CD4-positive, alpha-beta T cell treated with Interleukin-17A for 1 hour (primary cell): Measurements from ENCODE around the gene CBARP.

ENCODE experiments used
- DNase-seq: peaks from one replicate; pipeline ENCODE4 v3.0.0-alpha.2; 2020

CBARP gene

DNA sequence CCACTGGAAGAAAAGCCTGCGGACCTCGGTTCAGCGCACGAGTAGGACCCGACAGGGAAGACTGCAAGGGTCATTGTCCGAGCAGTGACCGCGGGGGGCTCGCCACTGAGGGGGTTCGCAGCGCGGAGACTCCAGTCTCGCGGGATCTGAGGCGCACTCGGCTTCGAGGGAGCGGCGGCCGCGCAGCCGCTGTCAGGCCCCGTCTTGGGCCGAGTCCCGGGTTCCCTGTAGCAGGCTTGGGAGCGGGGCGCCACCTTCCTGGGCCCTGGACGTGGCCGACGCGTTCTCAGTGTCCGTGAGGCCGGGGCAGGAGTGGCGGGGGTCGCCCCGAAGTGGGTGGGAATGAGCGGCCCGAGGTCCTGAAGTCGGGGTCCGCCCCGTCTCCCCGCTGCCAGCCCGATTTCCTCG is 37.1 kb upstream of the CBARP start:
- DNase-seq: no peak

DNA sequence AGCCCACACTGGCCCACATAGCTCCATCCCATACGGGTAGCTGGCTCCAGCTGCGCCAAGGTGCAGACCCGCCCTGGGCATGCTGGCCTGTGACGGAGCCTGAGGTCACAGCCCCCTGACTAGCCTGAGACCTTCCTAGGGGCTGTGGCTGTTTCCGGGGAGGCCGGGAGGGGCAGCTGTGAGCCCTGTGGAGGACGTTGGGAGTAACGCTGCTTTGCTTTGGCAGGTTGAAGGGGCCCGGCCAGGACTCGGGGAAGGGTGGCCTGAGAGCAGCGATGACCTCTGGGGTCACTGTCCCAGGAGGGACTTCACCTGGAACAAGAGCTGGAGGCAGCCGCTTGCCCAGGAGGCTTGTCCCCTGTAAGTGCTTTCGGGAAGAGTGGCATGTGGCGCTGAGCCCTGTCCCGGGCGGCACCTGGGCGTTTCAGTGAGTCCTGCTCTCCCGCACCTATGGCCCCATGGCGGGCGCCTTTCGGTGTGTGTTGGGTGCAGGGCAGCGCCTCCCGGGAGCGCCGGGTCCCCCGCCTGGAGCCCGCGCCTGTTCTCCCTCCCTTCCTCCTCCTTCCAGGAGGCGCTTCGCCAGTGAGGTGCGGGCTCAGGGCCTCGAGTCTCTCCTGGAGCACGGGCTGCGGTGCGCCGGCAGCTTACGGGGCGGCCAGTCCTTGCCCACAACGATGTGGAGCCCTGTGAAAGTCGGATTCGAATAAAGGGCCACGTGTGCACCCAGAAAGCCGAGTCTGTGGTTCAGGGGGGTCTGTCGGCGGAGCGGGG is 36.5 kb upstream of the CBARP start:
- no peak for DNase-seq

DNA sequence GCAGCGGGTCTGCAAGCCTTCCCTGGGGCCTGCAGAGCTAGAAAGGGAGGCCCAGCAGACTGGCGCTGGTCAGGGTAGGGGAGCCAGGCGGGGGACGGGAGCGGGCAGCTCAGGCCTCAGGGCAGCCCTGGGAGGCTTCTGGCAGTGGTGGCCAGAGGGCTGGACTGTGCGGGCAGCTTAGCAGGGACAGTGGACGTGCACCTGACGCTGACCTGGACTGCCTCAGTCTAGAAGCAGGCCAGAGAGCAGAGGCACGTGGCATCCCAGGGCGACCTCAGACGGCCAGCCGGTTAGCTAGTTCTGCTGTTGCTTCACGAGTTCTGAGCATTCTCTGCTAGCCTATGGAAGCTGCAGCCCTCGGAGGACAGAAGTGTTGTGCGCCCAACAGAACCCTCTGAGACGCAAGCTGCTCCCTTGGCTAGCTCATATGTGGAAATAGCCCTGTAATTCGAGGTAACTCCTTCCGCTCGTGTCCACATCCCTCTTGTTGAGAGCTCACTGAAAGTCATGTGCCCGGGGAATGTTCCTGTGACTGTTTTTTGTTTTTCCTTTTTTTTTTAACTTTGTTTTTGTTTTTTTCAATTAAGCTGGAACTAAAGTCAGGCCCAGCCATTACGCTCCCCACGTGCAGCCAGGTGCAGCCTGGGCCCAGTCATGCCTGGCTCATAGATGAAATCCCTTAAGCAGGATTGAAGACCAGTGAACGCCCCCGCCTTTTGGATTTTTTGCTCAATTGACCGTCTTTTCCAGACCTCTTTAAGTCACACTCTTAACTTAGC is 35.6 kb upstream of the CBARP start:
- peak; percentile 12 for DNase-seq

DNA sequence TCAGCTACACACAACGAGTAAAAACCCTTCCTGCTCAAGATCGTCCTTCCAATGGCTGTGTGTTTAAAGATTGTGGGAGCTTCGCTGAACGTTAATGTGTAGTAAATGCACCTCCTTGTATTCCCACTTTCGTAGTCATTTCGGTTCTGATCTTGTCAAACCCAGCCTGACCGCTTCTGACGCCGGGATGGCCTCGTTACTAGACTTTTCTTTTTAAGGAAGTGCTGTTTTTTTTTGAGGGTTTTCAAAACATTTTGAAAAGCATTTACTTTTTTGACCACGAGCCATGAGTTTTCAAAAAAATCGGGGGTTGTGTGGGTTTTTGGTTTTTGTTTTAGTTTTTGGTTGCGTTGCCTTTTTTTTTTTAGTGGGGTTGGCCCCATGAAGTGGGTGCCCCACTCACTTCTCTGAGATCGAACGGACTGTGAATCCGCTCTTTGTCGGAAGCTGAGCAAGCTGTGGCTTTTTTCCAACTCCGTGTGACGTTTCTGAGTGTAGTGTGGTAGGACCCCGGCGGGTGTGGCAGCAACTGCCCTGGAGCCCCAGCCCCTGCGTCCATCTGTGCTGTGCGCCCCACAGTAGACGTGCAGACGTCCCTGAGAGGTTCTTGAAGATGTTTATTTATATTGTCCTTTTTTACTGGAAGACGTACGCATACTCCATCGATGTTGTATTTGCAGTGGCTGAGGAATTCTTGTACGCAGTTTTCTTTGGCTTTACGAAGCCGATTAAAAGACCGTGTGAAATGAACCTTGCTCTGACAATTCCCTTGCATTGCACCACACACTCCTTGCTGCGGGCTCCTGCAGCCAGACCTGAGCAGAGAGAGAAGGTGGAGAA is 34.8 kb upstream of the CBARP start:
- no peak for DNase-seq

DNA sequence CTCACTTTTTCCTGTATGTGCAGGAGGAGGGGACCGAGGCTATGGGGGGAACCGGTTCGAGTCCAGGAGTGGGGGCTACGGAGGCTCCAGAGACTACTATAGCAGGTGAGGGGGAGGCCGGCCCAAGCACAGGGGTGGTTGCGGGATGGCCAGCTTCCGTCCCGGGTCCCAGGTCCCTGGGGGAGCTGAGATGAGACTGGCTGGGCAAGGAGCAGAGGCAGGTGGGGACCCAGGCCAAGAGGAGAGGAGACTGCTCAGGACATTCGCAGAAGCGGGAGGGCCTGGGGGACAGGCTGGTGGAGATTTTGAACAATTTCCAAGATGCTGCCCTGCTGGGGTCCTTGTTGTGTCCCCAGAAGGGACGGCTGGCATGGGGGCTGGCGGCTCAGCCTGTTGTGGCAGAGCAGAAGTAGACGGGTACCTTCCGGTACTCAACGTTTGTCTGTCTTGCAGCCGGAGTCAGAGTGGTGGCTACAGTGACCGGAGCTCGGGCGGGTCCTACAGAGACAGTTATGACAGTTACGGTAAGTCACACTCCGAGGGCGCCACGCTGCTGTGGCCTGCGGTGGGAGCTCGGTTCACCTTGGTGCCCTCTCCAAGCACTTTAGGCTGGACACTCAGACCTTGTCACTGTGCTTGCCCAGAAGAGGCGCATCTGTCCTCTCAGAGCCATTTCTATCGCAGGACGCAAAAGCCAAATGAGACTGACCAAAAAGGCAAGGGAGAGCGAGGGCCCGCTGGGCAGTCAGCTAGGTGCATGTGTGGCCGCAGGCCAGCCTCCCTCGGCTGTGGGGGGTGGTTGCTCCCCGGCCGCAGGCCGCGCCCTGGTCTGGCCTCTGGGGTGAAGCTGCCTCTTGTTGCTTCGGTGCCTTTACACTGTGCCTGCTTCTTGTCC is 34.0 kb upstream of the CBARP start:
- DNase-seq: no peak

DNA sequence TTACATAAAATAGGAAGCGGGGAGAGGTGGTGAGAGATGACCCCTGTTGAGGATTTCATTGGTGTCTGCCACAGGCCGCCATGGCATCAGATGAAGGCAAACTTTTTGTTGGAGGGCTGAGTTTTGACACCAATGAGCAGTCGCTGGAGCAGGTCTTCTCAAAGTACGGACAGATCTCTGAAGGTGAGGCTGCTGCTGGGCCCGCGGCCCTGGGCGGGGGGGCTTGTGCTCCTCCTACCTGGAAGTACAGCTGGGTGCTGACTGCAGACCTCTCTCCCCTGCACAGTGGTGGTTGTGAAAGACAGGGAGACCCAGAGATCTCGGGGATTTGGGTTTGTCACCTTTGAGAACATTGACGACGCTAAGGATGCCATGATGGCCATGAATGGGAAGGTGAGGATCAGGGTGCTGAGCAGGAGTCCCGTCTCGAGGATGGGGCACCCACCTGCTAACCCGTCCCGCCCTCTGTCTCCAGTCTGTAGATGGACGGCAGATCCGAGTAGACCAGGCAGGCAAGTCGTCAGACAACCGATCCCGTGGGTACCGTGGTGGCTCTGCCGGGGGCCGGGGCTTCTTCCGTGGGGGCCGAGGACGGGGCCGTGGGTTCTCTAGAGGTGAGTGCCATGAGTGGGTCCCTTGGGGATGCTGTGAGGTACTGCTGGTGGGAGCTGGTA is 33.2 kb upstream of the CBARP start:
- no peak for DNase-seq

DNA sequence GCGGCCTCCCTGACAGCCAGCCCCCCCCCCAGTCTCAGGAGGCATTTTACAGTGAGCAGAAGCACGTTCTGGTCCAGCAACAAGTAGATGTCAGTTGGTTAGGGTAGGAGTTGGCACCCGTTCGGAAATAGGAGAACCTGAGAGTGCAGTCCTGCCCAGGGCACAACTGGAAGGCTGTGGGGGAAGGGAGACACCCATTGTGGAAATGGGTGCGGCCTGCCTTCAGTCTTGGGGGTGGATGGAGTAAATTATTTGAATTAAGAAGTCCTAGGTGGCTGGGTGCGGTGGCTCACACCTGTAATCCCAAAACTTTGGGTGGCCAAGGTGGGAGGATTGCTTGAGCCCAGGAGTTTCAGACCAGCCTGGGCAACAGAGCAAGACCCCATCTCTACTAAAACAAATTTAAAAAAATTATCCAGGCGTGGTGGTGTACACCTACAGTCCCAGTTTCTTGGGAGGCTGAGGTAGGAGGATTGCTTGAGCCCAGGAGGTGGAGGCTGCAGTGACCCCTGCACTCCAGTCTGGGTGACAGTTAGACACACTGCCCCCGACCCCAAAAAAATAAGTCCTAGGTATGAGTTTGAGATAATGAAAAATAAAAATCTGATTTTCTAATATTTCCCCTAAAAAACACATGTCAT is 32.5 kb upstream of the CBARP start:
- peak; percentile 42 for DNase-seq

DNA sequence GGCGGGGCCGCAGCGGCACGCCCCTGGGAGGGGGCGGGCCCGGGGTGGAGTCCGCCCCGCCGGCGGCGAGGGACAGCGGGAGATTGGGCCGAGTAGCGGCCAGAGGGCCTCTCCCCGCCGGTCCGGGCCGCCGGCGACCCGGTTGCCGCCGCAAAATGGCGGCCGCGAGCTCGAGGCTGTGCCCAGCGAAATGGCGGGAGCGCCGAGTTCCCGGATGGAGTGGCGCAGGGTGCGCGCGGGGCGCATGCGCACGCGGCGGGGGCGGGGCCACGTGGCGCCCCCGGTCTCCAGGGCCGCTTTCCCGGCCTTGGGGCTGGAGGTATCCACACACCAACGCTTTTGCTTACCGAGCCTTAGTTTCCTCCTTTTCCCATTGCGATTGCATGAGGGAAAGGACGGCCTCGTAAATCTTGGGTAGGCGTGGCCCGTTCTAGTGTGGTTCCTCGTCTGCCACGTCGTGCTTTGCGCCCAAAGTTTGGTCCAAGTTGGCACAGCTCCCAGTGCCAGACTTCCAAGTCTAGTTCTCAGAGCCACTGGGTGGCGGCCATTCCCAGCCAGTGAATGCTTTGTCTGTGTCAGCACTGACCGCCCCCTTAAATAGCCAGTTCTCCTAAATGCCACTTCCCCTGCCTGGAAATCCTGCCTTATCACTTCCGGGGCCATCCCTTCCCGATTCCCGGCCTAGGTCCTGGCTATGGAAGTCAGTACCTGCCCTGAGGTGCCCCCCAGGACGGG is 31.8 kb upstream of the CBARP start:
- DNase-seq: peak; percentile 87

DNA sequence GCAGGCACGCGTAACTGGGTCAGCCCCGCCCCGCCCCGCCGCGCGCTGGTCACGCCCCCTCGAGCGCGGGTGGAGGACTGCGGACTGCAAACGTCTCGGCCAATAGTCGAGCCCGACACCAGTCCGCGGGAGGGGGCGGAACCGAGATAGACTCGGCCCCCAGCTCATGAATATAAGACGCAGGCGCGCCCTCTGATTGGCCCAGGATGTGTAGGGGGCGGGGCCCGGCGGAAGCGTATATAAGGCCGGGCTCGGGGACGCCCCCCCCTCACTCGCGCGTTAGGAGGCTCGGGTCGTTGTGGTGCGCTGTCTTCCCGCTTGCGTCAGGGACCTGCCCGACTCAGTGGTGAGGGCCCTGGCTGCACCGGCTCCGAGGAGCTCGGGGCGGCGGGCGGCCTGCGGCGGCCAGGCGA is 31.3 kb upstream of the CBARP start, which contains the start of gene CIRBP:
TSS of gene CIRBP (plus strand) at position 268 of the 413 bp plus-strand sequence. CDS start 1,602 bp downstream, outside the sequence.
- DNase-seq: peak; percentile 99

DNA sequence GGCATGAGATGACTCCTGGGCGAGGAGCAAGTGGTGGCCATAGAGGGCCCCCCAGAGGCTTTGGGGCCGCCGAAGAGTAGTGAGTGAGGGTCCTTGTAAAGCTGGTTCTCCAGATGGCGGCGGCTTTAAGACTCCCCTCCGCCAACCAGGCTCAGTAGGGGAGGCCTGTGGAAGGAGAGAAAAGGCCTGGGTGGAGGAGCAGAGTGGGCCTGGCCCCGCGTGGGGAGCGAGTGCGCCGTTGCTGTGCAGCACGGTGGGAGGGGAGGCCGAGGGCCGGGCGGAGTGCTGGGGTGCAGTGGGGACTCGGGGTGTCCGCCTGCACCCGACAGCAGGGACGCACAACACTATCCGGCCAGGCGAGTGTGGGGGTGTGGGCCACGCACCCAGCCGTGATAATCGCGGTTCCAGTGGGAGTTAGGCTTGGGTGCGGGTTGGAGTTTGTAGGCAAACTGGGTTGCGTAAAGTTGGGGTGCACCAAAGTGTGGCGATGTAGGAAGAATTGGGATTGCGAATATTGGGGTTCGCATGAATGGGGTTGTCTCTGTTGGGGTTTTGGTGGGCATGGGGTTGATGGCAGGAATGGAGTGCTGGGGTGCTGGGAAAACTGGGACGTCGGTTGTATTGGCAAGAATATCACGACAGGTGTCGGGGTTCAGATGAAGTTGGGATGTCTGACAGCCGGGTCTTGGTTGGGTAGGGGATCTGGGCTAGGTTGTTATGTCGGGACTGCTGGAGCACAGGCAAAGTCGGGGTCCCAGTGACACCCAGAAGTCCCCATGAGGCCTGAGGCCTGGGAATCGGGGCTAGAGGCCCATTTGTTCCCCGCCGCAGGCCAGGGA is 30.6 kb upstream of the CBARP start:
- no peak for DNase-seq

DNA sequence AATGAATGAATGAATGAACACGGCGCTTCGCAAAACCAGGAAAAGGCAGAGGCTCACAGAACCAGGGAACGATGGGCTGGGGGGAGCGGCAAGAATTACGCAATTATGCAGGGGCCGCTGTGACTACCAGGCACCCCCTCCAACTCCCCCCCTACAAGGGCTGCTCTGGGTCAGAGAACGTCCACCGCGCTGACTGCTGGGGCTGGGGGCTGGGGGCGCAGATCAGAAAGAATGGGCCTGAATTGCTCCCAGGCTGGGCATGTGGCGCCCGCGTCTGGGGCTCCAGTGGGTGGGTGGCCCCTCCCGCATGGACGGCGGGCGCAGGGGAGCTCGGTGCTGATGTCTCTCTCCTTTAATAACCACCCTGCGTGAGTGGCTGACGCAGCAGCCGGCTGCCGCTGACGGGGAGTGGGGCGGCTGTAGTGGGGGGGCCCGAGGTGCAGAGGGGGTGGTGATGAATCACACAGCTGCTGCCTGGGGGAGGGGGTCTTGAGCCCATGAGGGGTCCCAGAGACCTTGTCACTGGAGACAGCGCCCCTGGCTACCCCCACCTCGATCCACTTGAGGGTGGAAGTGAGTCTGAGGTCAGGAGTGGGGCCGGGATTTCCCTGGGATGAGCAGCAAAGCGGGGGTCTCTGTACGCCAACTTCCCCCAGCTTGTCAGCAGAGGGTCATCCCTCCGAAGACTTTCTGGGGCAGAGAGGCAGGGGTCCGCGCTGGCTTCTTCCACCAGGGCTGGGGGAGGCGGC is 29.8 kb upstream of the CBARP start:
- DNase-seq: no peak

DNA sequence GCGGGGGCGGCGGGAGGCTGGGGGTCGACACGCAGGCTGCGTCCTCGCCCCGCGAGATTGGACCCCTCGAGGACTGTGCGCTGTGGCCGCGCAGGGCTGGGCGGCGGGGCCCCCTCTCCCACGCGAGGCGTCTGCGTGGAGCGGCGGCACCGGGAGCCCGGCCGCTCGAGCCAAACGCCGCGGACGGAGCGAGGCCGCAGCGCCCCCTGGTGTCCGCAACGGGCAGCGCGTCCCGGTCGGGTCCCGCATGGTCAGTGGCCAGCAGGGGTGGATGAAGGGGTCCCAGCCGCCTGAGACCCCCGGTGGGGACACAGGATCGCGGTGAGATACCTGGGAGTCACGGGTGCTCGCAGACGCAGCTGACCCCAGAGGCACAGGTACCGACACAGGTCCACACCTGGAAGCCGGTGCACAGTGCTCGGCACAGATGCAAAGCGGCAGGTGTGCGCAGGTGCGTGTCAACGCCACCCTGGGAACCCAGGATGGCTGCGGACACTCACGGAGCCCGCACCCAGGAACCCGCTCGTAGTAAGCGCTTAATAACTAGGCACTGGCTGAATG is 29.2 kb upstream of the CBARP start:
- peak; percentile 71 for DNase-seq

DNA sequence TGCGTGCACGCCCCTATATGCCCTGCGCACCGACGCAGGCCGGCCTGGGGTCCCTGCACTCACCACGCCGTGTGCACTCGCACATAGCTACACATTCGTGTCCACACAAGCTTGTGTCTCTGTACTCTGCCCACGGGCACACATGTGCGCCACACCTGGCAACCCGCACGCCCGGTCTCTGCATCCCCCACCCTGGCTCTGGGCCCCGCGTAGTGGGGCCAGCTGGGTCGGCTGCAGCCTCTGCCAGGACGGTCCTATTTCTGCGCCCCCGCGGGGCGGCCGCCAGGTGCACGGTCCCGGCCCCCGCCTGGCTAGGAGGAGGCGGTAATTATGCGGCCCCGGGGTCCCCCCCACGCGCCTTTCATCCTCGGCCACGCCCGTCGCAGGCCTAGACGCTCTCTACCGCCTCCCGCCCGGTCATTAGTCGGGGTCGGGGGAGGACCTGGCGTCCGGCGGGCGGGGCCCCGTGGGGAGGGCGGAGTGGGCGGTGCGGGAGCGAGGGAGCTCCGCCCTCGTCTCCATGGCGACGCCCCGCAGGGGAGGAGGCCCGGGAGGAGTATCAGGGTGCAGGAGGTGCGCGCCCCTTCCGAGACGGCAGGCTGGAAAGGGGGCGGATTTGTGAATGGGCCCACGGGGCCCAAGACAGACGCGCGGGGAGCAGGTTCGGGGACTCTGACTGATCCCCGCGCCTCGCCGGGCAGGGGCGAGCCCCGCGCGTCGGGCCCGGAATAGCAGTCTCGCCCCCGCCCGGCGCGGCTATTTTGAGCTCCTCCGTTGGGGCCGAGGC is 28.5 kb upstream of the CBARP start:
- peak; percentile 93 for DNase-seq

DNA sequence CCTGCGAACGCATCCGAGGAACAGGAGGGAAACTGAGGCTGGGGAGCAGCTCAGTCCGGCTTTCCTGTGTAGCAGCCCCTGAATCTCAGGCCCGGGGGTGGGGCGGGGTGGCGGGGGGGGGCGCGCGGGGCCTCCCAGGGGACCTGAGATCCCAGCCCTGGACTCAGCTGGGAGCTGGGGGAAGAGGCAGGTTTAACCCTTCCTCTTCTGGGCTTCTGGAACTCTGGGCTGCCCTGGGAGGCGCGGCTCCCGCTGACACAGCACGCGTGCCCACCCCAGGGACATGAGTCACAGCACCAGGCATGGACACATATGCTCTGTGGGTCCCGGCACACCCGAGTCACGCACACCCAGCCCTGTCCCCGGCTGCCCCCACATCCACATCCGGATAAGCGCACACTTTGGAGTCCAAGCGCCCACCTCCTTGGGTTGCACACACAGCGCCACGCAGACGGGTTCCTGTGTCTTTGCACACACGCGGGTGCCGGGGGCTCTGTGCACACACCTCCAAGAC is 27.9 kb upstream of the CBARP start:
- DNase-seq: peak; percentile 49

DNA sequence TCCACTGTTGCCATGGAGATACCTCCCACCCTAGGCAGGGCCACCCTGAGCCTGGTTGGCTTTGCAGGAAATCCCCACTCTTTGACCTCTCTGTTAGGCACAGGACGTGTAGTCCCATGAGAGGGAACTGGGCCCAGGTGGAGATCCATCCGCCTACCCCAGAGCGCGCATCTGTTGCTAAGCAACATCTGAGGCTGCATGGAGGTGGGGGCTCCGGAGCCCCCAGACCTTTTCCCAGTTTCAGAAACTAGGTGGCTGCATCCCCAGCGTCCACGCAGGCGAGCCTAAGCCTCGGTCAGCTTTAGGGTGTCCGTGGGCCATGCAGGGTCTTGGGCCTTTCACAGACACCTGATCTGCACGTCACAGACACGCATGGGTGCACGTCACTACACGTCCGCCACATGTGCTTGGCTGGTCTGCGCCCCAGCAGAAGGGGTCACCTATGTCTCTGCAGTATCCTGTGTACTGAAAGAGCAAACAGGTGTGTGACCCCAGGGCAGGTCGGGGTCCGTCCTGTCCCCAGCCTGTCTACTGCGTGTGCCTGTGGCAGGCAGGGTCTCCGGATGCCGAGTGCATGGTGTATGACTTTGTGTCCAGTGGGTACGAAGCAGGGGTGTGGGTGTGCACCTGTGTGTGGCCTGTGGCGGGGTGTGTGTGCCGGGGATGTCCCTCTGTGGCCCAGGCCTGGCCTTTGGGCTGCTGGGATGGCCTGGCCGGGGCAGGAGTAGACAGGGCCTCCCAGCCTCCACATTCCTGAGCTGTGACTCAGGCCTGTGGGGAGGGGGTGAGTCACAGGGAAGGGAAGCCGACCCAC is 27.2 kb upstream of the CBARP start:
- DNase-seq: no peak

DNA sequence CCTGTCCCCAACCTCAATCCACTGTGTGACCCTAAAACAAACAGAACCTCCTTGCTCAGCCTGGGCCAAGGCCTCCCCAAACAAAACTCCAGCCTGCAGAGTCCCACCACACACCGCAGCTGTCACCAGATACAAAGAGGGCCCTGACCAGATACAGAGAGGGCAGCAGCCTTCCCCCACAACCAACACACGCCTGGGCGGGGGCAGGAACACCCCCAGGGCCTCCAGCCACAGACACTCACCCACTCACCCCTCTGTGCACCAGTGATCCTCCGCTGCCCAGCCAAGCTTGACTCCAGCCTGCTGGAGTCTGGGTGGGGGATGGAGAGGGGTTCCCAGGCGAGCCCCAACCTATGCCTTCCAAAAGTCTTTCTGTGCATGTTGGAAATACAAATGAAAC is 25.4 kb upstream of the CBARP start:
- DNase-seq: no peak
